Gastrocnemius medialis (tissue), 4 donors: Measurements from ENCODE around the gene PRELP. TPM values are rescaled to one million over a fixed set of nuclear protein-coding genes. Genes with fewer than 3 reads are reported as not detected.

ENCODE experiments used
- ATAC-seq, 2 donors: fragments of 150-250 bp; one replicate each; pipeline ENCODE4 v1.9.1; 2016
- DNase-seq, 2 donors: peaks; one replicate each; pipeline ENCODE4 v3.0.0-alpha.2; 2019
- H3K27ac ChIP-seq, 4 donors: fragments of 200-600 bp; sonication (generic); 1 replicate in 1 of 4; 2 replicates in 3 of 4; pipeline ENCODE4 v1.5.1; 2016 to 2018; ENCODE audit warnings: mild to moderate bottlenecking in 2 of 4, moderate library complexity in 1 of 4
- H3K27me3 ChIP-seq, 3 donors: fragments of 200-600 bp; sonication (generic) in 2 of 3; 1 replicate in 1 of 3; 2 replicates in 2 of 3; pipeline versions ENCODE4 v1.5.1 to v1.6.0; 2016 to 2019; ENCODE audit warnings: mild to moderate bottlenecking in 1 of 3, moderate library complexity in 1 of 3
- H3K36me3 ChIP-seq, 2 donors: fragments of 200-600 bp; sonication (generic) in 1 of 2; one replicate each; pipeline ENCODE4 v1.5.1; 2017 to 2018
- H3K4me1 ChIP-seq, 2 donors: fragments of 200-600 bp; sonication (generic) in 1 of 2; one replicate each; pipeline ENCODE4 v1.5.1; 2016 to 2017; ENCODE audit warnings: mild to moderate bottlenecking in 2 of 2
- H3K4me3 ChIP-seq, 4 donors: fragments of 200-600 bp; sonication (generic) in 3 of 4; 1 replicate in 1 of 4; 2 replicates in 3 of 4; pipeline ENCODE4 v1.5.1; 2016 to 2019; ENCODE audit warnings: mild to moderate bottlenecking in 2 of 4
- H3K9me3 ChIP-seq, 3 donors: fragments of 200-600 bp; sonication (generic) in 2 of 3; 1 replicate in 1 of 3; 2 replicates in 2 of 3; pipeline ENCODE4 v1.5.1; 2016 to 2019
- POLR2A ChIP-seq, 2 donors: fragments of 450-650 bp; IDR thresholded peaks; one replicate each; pipeline ENCODE4 v1.6.1; 2017; ENCODE audit warnings: antibody characterized with exemption in 2 of 2, mild to moderate bottlenecking in 2 of 2, moderate library complexity in 2 of 2
- in situ Hi-C, 4 donors: fragments of 200-750 bp; cut with MboI; loops; one replicate each; pipeline versions ENCODE4 v1.15.0 to v1.8.0; 2017; ENCODE audit warnings: low sequenced_read_pairs in 4 of 4
- intact Hi-C: fragments of 100-400 bp; cut with DNase I; formaldehyde crosslinking; loops from one replicate; pipeline ENCODE4 v1.15.1; 2023; ENCODE audit warnings: low total_unique reads
- total RNA-seq, 4 donors: library from RNA; depleted of rRNA; stranded (reverse); fragments of >200 nt; gene quantifications; one replicate each; pipeline versions ENCODE4 v1.1.0 to v1.2.3, GENCODE V29; 2016
- TF ChIP-seq, protein P1 (sequence below), 5 experiments: fragments of 450-650 bp in 3 of 5; fragments of 200-600 bp in 2 of 5; sonication (generic) in 2 of 5; IDR thresholded peaks in 4 of 5; conservative IDR thresholded peaks in 1 of 5; 1 replicate in 4 of 5; 2 replicates in 1 of 5; pipeline ENCODE4 v1.5.1; 2016 to 2019; ENCODE audit warnings: antibody characterized with exemption in 5 of 5, mild to moderate bottlenecking in 3 of 5, moderate library complexity in 3 of 5

The PRELP gene
- total RNA-seq, 4 donors from 2014 or later: 12.2 to 32.6 (median 16.9) TPM

DNA sequence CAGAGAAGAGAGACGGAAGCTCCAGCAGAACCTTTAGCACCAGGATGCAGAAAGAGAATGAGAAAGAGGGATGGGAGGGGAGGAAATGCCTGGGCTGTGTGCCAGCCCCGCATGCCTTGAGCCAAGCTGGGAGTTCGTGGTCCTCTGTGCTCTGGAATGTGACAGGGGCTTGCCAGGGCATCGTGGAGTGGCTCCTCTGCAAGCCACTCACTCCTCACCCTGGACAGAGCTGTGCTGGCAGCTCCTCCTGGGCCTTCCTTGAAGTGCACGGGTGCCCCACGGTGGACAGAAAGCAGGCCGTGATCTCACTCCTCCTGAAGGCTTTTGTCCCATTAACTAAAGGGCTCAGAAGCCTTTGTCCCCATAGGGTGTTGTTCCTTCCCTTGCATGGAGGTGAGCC, 34.8 kb upstream of the PRELP start:
- intact Hi-C loops: loop anchor here (2.0 to 5.0 kb wide), 4 partner anchors 33 to 98 kb away; no protein-coding TSS in a partner anchor
- Histone ChIP-seq H3K36me3 (no peaks in the 10 kb centered on the region), H3K27me3 (no peaks in the 10 kb centered on the region), H3K27ac (no peak overlapping the region), H3K4me1 (no peaks in the 10 kb centered on the region), H3K9me3 (no peaks in the 10 kb centered on the region), H3K4me3 (no peak overlapping the region)
- in situ Hi-C loops: loop anchor here in 1 of 4 donors (10.0 kb wide), 1 partner anchor 76 kb away; no protein-coding TSS in a partner anchor
- TF ChIP-seq, protein P1, sequence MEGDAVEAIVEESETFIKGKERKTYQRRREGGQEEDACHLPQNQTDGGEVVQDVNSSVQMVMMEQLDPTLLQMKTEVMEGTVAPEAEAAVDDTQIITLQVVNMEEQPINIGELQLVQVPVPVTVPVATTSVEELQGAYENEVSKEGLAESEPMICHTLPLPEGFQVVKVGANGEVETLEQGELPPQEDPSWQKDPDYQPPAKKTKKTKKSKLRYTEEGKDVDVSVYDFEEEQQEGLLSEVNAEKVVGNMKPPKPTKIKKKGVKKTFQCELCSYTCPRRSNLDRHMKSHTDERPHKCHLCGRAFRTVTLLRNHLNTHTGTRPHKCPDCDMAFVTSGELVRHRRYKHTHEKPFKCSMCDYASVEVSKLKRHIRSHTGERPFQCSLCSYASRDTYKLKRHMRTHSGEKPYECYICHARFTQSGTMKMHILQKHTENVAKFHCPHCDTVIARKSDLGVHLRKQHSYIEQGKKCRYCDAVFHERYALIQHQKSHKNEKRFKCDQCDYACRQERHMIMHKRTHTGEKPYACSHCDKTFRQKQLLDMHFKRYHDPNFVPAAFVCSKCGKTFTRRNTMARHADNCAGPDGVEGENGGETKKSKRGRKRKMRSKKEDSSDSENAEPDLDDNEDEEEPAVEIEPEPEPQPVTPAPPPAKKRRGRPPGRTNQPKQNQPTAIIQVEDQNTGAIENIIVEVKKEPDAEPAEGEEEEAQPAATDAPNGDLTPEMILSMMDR (IDR thresholded peaks at IDR 0.05 in 4 of 5, conservative IDR thresholded peaks at IDR 0.05 in 1 of 5): peak in 3 of 5 experiments; percentile 34 to 52 (median 44)
- TF ChIP-seq POLR2A (IDR thresholded peaks at IDR 0.05): no peak
- ATAC-seq (peak; percentile 43 to 69), DNase-seq (peak; percentile 47 to 72)

DNA sequence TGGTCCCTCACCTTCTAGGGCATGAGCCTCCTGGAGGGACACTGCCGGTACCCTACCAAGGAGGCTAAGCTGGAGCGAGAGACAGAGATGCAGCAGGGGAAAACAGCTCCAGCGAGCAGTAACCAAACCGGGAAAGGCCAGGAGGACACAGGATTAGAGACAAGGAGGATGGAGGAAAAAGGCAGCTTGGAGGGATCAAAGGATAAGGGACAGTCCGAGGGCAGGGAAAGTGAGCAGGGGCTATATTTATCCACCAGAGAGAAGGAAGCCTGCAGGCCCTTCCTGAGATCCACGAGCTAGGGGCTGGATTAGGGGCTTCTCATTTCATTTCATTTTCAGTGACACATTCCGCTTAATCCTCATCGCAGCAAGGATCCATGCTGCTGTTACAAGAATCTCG, 33.8 kb upstream of the PRELP start:
- no peak for TF ChIP-seq POLR2A (IDR thresholded peaks at IDR 0.05)
- TF ChIP-seq, protein P1 (IDR thresholded peaks at IDR 0.05 in 4 of 5, conservative IDR thresholded peaks at IDR 0.05 in 1 of 5): no peak
- Histone ChIP-seq H3K27me3 (no peaks in the 10 kb centered on the region), H3K4me3 (no peak overlapping the region), H3K27ac (peak overlapping the region in 3 of 4 donors; percentile 34 to 48 (median 36)), H3K36me3 (no peaks in the 10 kb centered on the region), H3K9me3 (no peaks in the 10 kb centered on the region), H3K4me1 (no peaks in the 10 kb centered on the region)
- DNase-seq (no peak), ATAC-seq (no peak)
- intact Hi-C loops: loop anchor here (2.0 to 5.0 kb wide), 4 partner anchors 34 to 99 kb away; no protein-coding TSS in a partner anchor
- in situ Hi-C loops: loop anchor here in 1 of 4 donors (10.0 kb wide), 1 partner anchor 77 kb away; no protein-coding TSS in a partner anchor

DNA sequence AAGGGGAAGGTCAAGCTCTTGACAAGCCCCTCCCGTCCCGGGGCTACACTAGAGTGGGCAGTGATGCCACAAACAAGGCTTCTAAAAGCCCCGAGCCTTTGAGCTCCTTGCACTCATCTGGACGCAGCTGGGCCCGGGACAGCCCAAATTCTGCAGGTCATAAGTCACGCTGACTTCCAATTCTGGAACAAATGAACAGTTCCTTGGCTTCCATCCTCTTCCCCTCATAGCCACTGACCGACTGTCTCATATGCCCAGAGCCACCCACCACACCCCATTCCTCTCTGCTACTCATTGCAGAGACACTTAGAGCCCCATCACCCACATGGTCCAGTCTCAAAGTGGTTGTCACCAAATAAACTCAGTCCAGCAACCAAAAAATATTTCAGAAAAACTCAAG, 32.8 kb upstream of the PRELP start:
- Histone ChIP-seq H3K27ac (peak overlapping the region; percentile 34 to 48 (median 41)), H3K4me3 (no peak overlapping the region), H3K9me3 (no peaks in the 10 kb centered on the region), H3K36me3 (no peaks in the 10 kb centered on the region), H3K4me1 (no peaks in the 10 kb centered on the region), H3K27me3 (no peaks in the 10 kb centered on the region)
- intact Hi-C loops: loop anchor here (5.0 kb wide), 3 partner anchors 36 to 101 kb away; no protein-coding TSS in a partner anchor
- peak; percentile 40 to 56 for ATAC-seq
- TF ChIP-seq, protein P1 (IDR thresholded peaks at IDR 0.05 in 4 of 5, conservative IDR thresholded peaks at IDR 0.05 in 1 of 5): no peak
- no peak for TF ChIP-seq POLR2A (IDR thresholded peaks at IDR 0.05)
- in situ Hi-C loops: loop anchor here in 1 of 4 donors (10.0 kb wide), 1 partner anchor 78 kb away; no protein-coding TSS in a partner anchor
- peak in 1 of 2 donors; percentile 62 for DNase-seq

DNA sequence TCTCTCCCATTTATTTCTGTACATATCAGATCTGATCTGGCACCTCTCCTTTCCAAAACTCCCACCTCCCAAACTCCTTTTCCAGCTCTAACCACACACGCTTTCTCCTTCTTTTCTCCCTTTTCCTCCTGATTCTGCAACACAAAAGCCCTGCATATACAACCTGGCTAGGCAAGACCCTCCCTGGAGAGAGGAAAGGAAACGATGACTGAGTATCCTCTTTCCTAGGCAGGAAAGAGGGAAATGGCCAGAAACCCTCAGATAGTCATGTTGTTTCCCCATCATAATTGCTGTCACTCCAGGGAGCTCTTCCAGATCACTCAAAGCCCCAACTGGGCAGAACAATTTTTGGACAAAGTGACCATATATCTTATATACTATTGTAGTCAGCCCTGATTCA, 32.3 kb upstream of the PRELP start:
- H3K27ac ChIP-seq: peak overlapping the region in 3 of 4 donors; percentile 13 to 48 (median 34)
- in situ Hi-C loops: loop anchor here in 1 of 4 donors (10.0 kb wide), 1 partner anchor 78 kb away; no protein-coding TSS in a partner anchor

More for the DNA sequence above, 32.3 kb upstream of the PRELP start:
- intact Hi-C loops: loop anchor here (5.0 kb wide), 3 partner anchors 36 to 101 kb away; no protein-coding TSS in a partner anchor
- no peaks in the 10 kb centered on the region for H3K36me3 ChIP-seq
- no peaks in the 10 kb centered on the region for H3K9me3 ChIP-seq
- H3K4me3 ChIP-seq: no peak overlapping the region
- DNase-seq: no peak
- TF ChIP-seq POLR2A (IDR thresholded peaks at IDR 0.05): no peak
- TF ChIP-seq, protein P1 (IDR thresholded peaks at IDR 0.05 in 4 of 5, conservative IDR thresholded peaks at IDR 0.05 in 1 of 5): no peak
- no peaks in the 10 kb centered on the region for H3K27me3 ChIP-seq
- H3K4me1 ChIP-seq: no peaks in the 10 kb centered on the region
- no peak for ATAC-seq
